Fibroblast of villous mesenchyme (primary cell): Measurements from ENCODE around the gene P3H1. TPM values are rescaled to one million over a fixed set of nuclear protein-coding genes. Genes with fewer than 3 reads are reported as not detected.
A peak's percentile ranks its signal among the peaks of the same experiment; 100 is the strongest.

Experiments used
- DNase-seq: peaks from one replicate; pipeline ENCODE4 v3.0.0-alpha.2; 2010; ENCODE audit warnings: low read depth
- H3K4me3 ChIP-seq: 2 replicates; pipeline ENCODE4 v1.5.1; 2011; ENCODE audit warnings: low read depth, mild to moderate bottlenecking, low read length
- total RNA-seq: library from RNA; depleted of rRNA; stranded (reverse); fragments of >200 nt; gene quantifications from 2 replicates; pipeline ENCODE4 v1.2.3, GENCODE V29; 2012
- TF ChIP-seq, protein P1 (sequence below): IDR thresholded peaks from 2 replicates; pipeline ENCODE4 v1.5.1; 2012; ENCODE audit warnings: low read depth, mild to moderate bottlenecking, low read length; ENCODE audit not compliant: insufficient read depth

Gene P3H1
- total RNA-seq, 1 donor = 212 TPM

DNA sequence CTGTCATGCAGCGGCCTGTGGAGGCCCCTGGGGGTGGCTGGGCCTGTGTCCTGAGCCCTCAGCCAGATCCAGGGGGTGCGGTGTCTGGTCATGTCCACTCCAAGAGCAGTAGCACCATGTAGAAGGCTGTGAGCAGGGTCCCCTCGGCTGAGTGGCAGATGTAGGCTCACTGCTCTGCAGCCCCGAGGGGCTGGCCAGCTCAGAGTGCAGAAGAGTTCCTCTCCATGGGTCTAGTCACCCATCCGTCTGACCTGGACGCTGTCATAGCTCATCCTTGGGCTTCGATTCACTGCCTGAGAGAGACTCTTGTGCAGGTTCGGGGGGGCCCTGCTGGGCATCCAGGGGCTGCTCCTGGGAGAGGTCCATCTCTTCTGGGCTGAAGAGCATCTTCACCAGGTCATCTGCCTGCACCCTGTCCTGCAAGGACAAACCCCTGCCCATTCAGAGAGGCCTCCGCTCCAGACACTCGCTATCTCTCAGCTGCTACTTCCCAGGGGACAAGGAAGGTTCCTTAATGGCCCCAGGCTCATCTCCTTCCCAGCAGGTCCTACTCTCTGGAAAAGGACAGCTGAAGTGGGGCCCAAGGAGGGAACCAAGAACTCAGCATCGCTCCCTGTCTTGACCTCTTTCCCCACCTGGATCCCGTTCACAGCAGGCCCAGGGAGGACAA is 20.3 kb downstream of the P3H1 start:
- DNase-seq = no peak
- no peak overlapping the region for H3K4me3 ChIP-seq
- TF ChIP-seq, protein P1, sequence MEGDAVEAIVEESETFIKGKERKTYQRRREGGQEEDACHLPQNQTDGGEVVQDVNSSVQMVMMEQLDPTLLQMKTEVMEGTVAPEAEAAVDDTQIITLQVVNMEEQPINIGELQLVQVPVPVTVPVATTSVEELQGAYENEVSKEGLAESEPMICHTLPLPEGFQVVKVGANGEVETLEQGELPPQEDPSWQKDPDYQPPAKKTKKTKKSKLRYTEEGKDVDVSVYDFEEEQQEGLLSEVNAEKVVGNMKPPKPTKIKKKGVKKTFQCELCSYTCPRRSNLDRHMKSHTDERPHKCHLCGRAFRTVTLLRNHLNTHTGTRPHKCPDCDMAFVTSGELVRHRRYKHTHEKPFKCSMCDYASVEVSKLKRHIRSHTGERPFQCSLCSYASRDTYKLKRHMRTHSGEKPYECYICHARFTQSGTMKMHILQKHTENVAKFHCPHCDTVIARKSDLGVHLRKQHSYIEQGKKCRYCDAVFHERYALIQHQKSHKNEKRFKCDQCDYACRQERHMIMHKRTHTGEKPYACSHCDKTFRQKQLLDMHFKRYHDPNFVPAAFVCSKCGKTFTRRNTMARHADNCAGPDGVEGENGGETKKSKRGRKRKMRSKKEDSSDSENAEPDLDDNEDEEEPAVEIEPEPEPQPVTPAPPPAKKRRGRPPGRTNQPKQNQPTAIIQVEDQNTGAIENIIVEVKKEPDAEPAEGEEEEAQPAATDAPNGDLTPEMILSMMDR = no peak

DNA sequence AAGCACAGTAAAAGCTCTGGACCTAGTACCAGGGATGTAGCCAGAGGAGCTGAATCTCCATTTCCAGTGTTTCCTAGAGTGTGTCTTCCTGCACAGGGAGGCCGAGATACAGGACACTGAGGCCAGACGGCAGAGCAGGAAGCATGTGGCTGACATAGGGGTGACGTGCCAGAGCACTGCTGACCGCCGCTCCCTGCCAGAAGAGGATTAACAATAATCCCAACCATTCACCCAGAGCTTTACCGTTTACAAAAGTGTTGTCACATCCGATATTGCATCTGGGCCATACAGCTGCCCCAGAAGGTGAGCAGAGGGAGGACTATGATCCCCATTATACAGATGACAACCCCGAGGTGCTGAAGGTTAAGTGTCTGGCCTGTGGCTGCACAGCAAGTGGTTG is 21.0 kb downstream of the P3H1 start:
- TF ChIP-seq, protein P1 = no peak
- DNase-seq = peak; percentile 42

DNA sequence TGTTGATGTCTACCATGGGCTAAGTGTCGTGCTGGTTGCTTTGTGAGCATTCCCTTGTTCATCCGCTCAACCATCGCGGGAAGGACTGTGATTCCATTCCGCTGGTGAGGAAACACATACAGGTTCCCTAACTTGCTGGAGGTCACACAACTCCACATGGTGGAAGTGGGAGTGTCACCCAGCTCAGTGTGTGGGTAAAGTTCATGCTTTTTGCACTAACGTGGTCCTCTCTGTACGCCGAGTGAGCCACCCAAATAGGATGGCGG is 22.7 kb downstream of the P3H1 start:
- H3K4me3 ChIP-seq = no peak overlapping the region
- TF ChIP-seq, protein P1 = no peak
- DNase-seq = no peak

More for the DNA sequence above, 21.0 kb downstream of the P3H1 start:
- H3K4me3 ChIP-seq = no peak overlapping the region

DNA sequence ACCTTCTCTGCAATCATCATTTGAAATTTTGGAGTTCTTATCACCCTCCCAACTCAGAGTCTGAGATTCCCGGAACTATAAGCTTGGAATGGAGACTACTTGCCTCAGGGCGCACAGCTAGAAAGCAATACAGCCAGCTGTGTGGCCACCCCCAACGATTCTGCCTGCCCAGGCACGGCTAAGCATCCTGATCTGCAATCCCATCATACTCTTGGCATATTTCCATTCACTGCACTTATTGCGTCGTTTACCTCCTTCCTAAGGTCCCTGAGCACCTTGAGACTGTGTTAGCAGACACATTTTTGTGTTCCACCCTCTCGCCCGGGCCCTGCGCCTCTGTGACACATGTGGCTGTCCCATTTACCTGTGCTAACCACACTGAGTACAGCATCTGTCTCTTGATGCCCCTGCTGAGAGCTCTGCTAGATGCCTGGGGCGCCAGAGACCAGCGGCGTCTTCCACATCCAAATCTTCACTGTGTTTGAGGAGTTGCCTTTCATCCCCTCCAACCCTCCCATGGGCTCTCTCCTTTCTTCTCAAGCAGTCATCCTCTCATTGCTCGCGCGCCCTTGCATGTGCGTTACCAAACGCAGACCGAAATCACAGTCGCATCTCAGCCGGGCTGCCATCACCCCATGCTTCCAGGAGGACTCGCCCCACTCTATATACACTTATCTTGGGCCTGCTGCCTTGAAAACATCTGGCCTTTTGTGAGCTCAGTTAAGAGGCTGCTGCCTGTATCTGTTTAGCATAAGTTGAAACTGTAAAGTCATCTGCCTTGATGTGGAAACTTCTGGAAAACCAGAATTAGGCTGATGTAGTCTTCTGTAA is 23.3 kb downstream of the P3H1 start:
- DNase-seq = no peak
- no peak overlapping the region for H3K4me3 ChIP-seq
- TF ChIP-seq, protein P1 = no peak

DNA sequence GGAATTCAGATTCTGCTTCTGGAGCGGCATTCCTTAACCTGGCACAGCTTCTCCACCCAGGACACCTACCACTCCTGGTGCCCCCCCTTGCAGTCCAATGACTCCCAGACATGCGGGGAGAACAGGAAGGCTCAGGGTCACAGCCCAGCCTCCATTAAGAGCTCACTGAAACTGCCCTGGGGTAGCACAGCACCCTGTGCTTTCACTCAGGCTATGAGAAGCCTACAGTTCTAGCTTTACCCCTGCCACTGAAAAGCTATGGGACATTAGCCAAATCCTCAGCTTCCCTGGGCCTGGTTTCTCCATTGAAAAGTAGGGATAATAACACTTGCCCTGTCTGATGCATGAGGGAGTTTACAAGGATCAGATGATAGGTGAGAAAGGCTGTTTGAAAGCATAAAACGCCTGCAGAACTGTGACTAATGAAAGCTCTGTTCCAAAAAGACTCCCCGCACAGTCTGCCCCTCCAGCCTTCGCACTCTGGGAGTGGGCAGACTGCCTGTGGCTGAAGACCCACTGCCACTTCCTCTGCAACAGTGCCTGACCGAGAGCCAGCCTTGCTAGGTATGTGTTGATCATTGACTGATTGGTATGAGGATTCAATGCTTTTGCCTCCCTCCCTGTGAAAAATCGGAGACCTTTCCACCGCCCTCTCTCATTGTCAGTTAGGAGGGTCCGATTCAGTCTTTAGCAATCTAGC is 24.1 kb downstream of the P3H1 start:
- no peak for DNase-seq
- TF ChIP-seq, protein P1 = no peak
- H3K4me3 ChIP-seq = no peak overlapping the region

DNA sequence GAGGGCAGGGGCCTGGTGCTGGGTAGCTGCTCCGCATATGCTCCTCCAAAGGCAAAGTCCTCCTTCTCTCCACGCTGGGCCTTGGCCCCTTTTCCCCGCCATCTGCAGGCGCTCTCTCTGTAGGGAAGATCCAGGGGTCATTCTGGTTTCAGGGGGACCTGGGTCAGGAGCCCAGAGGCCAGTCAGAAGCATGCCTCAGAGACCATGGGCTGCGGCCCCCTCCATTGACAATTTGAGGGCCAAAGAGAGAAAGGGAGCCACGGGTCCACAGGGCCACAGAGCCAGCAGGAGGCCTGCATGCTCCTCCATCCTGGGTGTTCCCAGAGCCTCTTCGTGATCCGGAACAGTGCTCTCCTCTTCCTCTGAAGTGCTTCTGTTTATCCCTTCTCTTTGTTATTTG is 24.7 kb downstream of the P3H1 start:
- no peak overlapping the region for H3K4me3 ChIP-seq
- TF ChIP-seq, protein P1 = no peak
- no peak for DNase-seq
